NCI-H1694 treated with DMSO at 0.1 percent for 48 hours (cell line): ENCODE measurements around the gene UBASH3A.

Experiments
- DNase-seq: peaks from one replicate; lab custom pipeline; 2025; lab: John Stamatoyannopoulos, UW

Gene UBASH3A

DNA sequence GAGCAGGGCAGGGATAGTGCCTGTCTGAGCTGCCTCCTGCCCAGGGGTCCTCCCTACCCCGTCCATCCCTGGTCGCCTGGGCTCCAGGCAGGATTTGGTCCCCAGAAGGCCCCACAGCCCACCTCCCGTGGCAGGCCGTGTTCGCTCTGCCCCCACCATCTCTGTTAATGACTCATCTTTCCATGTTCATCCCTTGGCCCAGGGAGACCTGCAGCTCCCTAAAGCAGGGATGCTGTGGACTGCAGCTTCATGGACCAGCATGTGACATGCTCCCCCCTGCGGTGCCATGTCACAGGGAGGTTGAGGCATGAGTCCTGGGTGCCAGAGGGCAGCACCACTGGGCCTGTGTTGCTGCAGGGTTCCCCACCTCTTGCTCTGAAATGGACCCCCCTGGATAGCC lies 26.8 kb downstream of the UBASH3A start:
- DNase-seq, result no peak

DNA sequence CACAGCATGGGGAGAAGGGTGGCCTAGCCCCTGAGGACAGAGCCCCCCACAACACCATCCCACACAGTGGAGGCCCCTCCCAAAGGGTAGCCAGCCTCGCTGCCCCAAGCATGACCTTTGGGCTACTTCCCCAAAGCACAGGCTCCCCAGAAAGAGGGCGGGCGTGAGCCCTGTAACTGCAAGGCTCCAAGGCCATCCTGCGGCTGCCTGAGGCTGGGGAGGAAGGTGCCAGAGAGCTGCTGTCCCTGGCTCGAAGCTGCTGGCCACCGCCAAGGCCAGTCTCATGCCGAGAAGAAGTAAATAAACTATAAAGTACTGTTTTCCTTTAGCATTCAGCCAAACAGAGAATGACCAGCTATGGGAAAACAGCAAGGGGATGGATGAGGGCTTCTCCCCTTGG lies 27.5 kb downstream of the UBASH3A start:
- no peak for DNase-seq

DNA sequence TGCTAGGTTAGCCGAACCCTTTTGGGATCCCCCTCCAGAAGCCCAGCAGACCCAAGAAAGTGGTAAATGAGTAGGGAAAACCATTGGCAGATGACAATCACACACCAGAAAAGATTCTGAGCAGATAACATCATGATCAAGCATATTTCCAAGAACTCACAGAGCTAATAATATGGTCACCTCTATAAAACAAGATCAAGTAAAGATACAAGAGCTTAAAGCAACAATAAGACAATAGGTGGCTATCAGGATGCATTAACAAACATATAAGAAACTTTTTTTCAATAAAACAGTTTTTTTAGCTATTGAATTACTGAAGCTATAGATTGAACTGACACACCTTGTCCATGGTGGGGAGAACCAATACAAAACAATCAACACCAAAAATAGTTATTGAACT lies 29.0 kb downstream of the UBASH3A start:
- no peak for DNase-seq

DNA sequence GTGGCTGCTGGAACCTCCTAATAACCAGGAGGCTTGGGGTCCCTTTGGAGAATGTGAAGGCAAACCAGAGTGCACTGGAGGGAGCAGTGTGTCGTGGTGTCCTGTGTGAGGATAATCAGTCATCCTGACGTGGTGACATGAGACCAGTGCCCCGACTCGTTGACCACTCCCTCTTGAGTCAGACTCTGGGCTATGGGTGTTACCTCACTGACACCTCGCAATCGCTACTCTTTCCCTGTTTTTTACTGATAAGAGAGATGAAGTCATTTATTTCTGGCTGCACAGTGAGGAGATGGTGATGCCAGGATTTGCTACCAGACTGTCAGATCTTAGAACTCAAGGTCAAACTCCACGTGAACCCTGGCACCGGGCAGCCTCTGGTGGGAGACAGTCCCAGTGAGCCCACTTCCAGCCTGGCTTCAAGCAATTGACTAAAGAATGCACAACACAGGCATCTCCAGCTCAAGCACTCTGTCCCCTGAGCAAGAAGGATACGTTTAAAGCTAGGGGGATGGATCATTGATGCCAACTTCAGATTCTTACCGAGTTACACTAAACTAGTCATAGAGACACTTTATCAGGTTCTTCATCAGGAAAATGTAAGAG lies 30.3 kb downstream of the UBASH3A start:
- DNase-seq, result no peak

DNA sequence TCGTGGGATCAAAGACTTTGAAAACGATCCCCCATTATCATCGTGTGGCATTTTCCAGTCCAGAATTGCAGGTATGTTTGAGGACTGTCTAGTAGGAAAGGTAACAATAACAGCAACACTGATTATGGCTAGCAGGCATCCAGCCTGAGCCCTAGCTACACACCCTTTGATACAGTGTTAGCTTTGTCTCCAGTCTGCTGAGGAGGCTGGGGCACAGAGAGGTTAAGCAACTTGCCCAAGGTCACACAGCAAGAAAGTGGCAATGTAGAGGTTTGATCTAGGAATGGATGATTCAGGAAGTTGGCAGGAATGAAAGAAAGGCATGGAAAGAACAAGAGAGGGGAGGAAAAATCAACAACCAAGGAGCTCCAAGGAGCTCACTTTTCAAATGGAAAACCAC lies 31.2 kb downstream of the UBASH3A start:
- DNase-seq, result no peak

DNA sequence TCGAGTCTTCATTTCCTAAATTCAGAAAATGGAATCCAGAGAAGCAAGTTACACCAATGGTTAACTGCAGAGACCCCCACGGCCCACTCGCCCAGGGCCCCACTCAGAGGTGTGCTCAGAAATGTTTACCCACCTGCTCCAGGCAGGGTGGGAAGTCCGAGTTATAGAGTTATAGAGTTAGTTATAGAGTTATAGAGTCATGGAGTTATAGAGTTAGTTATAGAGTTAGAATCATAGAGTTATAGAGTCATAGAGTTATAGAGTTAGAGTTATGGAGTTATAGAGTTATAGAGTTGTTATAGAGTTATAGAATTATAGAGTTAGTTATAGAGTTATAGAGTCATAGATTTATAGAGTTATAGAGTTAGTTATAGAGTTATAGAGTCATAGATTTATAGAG lies 31.7 kb downstream of the UBASH3A start:
- no peak for DNase-seq

DNA sequence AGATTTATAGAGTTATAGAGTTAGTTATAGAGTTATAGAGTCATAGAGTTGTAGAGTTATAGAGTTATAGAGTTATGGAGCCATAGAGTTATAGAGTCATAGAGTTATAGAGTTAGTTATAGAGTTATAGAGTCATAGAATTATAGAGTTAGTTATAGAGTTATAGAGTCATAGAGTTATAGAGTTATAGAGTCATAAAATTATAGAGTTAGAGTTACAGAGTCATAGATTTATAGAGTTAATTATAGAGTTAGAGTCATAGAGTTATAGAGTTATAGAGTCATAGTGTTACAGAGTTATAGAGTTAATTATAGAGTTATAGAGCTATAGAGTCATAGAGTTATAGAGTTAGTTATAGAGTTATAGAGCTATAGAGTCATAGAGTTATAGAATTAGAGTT lies 32.1 kb downstream of the UBASH3A start:
- no peak for DNase-seq

DNA sequence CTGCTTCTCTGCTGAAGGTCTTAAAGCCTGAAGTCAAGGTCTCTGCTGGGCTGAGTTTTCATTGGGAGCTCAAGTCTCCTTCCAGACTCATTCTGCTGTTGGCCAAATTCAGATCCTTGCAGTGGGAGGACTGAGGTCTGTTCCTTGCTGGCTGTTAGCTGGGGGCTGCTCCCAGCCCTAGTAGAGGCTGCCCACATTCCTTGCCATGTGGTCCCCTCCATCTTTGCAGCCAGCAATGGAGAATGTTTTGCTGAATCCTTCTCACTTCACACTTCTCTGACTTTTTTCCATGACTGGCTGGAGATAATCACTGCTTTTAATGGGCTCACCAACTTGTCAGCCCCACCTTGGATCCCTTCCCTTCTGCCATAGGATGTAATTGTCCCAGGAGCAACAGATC lies 33.2 kb downstream of the UBASH3A start:
- no peak for DNase-seq

DNA sequence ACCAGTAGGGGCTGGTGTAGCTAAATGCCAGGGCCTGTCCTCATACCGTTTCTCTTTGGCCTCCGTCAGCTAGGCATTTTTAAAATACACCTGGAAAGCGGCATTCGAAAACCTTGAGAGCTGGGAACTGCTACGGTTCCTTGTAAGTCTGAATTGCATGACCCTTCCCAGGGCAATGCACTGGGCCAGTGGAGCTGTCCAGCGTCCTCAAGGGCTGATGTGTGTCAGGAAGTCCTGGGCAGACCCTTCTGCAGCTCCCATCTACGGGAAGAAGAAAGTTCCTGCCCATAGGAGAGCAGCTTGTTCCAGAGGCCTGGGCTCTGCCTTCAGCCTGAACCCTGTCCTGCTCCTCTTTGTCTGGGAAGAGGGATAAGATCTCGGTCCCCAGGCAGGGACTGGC lies 34.1 kb downstream of the UBASH3A start:
- DNase-seq, result no peak

DNA sequence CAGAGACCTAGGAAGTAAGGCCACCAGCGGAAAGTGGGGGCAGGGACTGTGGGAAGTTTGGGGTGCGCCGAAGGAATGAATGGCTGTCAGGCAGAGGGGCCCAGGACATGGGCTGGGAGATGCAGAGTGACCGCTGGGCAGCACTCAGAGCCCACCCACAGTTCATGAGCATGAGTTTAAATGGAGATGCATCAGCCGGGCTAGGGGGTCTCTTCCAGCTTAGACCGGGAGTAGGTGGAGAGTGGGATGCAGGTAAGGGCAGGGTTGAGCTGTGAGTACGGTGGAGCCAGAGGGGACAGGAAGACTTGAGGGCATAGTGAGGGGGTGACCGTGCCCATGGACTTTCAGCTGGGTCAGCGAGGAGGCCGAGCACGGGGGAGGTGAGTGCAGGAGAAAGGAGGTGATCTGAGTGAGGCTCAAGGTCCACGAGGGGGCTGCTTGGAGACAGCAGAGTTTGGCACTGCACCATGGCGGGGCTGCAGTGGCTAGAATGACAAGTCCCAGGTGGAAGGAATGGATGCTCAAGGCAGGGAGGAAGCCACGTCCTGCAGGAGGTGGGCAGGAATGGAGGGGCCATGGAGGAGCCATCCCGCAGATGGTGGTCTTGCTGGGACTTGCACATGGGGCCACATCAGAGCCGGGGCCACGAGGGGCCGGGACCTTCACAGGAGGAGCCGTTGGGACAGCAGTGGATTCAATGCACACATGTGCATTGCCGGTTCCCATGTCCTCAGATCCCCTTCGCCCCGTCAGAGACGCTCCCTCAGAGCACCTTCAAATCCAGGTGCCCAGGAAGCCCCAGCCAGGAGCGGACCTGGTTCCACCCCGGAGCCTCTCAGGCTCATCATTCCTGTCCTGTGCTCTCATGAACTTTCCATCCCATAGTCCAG lies 34.9 kb downstream of the UBASH3A start:
- DNase-seq, result no peak

DNA sequence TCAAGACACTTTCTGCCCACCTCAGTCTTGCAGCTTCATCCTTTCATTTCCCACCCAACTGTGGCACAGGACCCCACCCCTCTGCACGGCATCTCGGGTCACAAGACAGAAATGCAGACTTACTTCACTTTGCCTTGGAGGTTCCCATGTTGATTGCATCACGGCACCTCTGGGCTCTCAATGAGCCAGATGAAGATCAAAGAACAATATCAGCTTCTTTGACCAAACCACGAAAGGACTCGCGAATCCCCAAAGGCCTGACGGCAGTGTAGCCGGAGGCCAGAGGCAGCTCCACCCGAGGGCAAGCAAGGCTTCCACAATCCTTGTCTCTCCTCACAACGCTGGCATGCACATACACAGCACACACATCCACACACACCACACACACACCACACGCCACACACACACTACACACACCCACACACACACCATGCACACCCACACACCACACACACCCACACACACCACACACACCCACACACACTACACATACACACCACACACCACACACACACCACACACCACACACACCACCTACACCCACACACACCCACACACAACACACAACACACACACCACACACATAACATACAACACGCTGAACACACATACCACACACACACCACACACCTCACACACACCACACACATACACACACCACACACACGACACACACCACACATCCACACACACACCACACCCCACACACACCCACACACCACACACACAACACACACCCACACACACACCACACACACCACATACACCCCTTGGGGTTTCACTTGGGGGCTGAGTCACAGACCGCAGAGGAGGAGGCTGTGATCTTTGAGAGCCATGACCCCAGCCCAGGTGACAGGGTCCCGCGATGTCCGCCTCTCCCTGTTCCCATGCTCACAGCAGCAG lies 35.8 kb downstream of the UBASH3A start:
- no peak for DNase-seq

DNA sequence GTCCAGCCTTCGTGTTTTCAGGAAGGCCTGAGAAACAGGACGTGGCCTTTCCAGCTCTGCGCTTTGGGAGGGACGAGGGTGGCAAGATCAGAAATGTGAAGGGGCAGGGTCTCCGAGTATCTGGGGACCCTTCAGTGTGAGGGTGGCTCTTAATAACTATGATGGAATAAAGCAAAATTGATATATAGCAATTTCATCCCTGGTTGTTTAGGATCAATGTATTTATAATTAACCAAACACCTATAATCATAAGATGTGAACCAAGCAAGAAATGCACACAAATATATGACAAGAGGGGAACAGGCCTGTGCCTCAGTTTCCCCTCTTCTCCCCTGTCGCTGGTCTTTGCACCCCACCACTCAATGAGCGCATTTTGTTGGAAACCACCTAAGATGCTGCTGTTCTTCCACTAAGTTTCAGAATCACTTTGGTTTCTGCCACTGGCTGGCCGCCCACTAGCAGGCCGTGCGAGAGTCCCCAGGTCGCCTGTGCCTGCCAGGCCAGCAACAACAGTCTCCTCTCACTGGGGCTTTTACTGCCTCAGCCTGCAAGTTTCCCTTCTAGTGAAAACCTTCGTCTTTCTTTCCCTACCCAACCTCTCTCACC lies 36.6 kb downstream of the UBASH3A start:
- DNase-seq, result no peak

DNA sequence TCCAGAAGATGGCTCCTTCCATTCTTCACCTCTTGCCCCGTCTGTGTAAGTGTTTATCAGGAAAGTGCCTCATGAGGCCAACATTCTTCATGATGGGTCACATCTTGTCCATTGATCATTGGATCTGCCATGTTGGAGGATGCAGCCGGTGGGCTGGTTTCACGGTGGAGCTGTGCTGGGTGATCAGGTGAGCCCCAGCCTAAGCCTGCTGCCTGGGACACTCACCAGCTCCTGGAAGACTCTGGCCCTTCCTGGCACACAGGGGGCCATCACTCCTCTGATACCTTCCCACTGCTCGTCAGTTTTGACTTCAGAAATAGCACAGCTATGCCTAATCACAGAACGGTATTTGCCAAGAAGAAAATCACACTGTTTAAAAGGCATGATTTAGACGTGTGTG lies 38.3 kb downstream of the UBASH3A start:
- no peak for DNase-seq

DNA sequence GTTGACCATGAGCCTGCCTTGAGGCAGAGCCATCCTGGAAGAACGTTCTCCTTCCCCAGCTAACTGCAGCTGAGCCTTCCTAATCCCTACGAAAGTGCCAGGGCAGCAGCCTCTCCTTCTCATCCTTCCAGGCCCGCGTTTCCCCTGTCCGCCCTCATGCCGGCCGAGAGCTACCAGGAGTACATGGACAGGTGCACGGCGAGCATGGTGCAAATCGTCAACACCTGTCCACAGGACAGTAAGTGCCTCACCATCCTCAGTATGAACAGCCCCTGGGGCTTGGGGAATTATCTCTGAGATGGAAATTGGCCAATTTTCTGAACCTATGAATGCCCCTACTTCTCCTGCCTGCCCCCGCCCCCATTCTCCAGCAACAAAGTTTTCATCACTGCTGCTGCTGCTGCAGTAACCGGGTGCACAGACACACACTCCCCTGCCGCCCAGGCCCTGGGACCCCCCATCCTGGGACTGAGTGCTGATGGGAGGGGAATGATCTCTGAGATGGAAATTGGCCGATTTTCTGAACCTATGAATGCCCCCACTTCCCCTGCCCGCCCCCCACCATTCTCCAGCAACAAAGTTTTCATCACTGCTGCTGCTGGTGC lies 39.6 kb downstream of the UBASH3A start:
- DNase-seq, result no peak

DNA sequence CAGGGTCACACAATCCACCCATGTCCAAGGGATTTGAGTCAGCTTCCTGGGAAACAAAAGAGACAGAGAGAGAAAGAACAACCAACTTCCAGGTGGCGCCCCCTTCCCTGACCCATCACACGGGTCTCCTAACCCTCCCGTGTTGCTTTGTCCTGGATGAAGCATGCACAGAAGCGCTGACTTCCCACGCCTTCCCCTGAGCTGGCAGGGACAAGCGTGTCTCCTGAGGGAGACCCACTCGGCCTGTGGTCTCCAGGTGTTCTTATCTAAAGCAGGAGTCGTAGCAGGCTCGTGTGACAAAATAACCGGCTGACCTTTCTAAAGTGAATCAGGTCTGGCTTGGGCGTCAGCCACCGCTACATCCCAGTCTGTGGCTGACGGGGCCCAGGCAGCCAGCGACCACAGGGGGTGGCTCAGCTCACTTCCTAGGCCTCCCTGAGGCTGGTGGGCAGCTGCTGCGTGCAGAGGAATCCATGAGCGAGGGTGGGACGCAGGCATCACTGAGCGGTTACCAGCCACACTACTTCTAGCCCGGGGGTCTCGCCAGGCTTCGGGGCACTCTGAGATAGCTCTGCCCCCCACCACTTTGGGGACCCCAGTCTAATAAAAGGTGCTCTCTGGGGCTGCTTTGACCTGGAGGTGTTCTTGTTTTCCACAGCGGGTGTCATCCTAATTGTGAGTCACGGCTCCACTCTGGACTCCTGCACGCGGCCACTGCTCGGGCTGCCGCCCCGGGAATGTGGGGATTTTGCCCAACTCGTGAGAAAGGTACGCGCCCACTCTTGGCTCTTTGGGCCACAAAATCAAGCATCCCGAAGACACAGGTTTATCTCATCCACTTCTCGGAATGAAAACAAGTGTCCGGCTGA lies 40.4 kb downstream of the UBASH3A start:
- DNase-seq, result no peak

DNA sequence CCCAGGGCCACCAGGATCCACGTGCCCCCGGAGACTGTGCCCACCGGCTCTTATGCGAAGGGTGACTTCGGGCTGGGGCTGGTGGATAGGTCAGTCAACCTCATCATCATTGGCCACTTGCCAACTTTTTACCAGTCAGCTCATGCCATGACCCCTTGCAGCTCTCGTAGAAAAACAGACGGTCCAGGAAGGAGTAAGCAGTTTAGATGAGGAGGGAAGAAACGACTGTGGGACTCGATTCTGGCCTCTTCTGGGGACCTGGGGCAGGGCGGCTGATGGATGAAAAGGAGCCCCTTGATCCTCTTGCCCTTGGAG lies 41.0 kb downstream of the UBASH3A start:
- no peak for DNase-seq

DNA sequence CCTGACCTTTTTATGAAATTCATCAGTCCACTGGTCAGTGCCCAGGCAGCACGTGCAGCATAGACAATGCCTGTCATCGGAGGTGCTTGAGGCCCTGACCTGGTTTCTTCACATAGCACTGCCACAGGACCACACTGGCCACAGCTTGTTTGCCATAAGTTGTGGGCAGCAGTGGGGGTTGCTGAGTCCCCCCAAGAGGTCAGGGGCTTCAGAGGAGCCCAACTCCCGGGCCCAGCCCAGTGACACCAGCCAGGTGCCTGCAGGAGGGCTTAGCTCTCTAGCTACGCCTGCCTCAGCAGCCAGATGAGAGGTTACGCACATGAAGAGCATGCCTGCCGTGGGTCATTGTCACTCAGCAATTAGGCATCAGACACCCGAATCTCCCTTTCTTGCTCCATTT lies 41.6 kb downstream of the UBASH3A start:
- DNase-seq, result no peak

DNA sequence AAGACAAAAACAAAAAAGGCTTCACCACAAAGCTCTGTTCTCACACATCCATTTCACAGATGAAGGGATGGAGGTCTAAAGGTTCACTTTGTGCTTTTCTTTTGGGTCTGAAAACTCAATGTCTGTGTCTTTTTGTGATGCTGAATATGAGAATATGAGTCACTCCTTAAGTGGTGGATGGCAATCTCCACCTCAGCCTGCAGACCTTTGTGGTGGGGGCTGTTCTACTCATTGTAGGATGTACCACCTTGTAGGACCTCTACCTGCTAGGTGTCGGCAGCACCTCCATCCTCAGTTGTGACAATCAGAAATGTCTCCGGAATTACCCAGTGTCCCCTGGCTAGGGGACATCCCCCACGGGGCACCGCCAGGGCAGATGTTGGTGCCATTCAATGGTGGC lies 42.8 kb downstream of the UBASH3A start:
- DNase-seq, result no peak

DNA sequence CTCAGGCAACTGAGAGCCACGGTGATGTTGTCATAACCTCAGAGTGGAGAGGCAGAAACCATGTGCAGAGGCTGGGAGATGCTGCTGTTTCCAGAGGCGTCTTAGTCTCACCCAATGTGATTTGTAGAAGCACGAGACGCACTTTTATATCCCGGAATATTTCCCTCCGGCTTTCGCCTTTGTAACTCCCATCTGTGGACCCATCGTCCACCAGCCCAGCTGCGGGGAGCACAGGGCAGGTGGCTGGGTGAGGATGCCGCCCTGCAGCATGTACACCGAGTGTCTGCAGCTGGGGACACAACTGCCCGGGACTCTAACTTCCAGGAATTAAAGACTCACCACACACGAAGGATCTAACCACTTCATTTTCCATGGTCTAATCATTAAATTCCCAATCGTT lies 43.5 kb downstream of the UBASH3A start:
- no peak for DNase-seq

DNA sequence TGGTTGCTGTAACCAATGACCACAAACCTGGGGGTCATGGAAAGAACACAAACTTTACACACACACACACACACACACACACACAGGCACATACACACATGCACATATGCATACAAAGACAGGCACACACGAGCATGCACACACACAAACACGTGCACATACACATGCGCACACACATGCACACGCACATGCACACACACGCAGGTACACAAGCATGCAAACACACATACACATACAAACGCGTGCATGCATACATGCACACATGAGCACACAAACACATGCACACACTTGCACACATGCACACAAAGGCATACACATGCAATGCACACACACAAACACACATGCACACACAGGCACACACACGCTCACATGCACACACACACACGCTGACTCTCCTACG lies 44.0 kb downstream of the UBASH3A start:
- DNase-seq, result no peak

DNA sequence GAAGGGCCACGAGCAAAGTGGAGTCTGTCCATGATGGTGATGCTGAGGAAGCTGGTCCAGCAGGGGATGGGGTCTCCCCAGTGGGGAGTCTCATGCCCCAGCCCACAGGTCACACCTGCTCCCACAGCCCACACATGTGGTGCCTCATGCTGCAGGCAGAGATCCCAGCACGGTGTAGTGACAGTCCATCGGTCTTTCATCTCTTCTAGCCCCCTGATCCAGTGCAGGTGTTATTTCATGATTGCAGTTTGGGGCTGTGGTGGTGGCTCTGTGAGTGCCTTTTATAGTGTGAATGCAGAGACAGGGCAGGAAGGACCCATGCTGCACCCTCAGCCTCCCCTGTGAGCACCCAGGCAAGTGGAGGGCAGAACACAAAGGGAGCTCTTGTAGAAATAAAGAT lies 45.0 kb downstream of the UBASH3A start:
- no peak for DNase-seq
